Endothelial cell (in vitro differentiated cells): ENCODE results near the gene ASCL5. TPM values are rescaled to one million over a fixed set of nuclear protein-coding genes. Genes with fewer than 3 reads are reported as not detected.
A peak's percentile ranks its signal among the peaks of the same experiment; 100 is the strongest.

Source experiments
- DNase-seq: peaks from one replicate; pipeline ENCODE4 v3.0.0; 2021; ENCODE audit warnings: low spot score
- H3K27ac Mint-ChIP-seq: one replicate; pipeline ENCODE4 v1.8.0; 2021; ENCODE audit warnings: mixed read lengths, inconsistent platforms; ENCODE audit not compliant: unreplicated experiment
- H3K27me3 Mint-ChIP-seq: one replicate; pipeline ENCODE4 v1.8.0; 2021; ENCODE audit warnings: mild to moderate bottlenecking, moderate library complexity, mixed read lengths, inconsistent platforms; ENCODE audit not compliant: unreplicated experiment
- H3K36me3 Mint-ChIP-seq: one replicate; pipeline ENCODE4 v1.8.0; 2021; ENCODE audit warnings: mild to moderate bottlenecking, low read depth, mixed read lengths, inconsistent platforms; ENCODE audit not compliant: unreplicated experiment
- H3K4me1 Mint-ChIP-seq: one replicate; pipeline ENCODE4 v1.8.0; 2021; ENCODE audit warnings: mild to moderate bottlenecking, mixed read lengths, inconsistent platforms; ENCODE audit not compliant: unreplicated experiment
- H3K4me3 Mint-ChIP-seq: one replicate; pipeline ENCODE4 v1.8.0; 2021; ENCODE audit warnings: mild to moderate bottlenecking, mixed read lengths, inconsistent platforms; ENCODE audit not compliant: unreplicated experiment
- H3K9me3 Mint-ChIP-seq: one replicate; pipeline ENCODE4 v1.8.0; 2021; ENCODE audit warnings: mixed read lengths, inconsistent platforms; ENCODE audit not compliant: unreplicated experiment
- total RNA-seq: library from RNA; stranded (reverse); fragmentation: NEBNext Ultra II Directional; extraction: Animal tissue kit (Norgen Biotek cat#: 25700); gene quantifications from one replicate; pipeline ENCODE4 v1.2.1, GENCODE V29; 2021; ENCODE audit not compliant: unreplicated experiment
- TF ChIP-seq, protein P1 (sequence below): fragments of 200-600 bp; sonication (generic); IDR thresholded peaks from one replicate; pipeline ENCODE4 v1.5.0; 2021; ENCODE audit warnings: antibody characterized with exemption; ENCODE audit not compliant: unreplicated experiment

ASCL5 gene
- total RNA-seq, 1 donor from 2014 or later, result not detected

DNA sequence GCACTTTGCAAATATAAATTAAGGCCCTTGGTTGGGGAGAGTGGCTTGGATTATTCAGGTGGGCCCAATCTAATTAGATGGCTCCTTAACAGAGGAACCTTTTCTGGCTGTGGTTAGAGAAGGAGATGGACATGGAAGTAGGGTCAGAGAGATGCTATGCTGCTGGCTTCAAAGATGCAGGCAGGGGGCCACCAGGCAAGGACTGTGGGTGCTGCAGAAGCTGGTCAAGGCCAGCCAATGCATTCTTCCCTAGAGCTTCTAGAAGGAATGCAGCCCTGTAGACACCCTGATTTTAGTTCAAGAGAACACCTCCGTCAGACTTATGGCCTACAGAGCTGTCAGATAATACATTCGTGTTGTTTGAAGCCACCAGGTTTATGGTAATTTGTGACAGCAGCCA, 31.0 kb upstream of the ASCL5 start:
- TF ChIP-seq, protein P1, sequence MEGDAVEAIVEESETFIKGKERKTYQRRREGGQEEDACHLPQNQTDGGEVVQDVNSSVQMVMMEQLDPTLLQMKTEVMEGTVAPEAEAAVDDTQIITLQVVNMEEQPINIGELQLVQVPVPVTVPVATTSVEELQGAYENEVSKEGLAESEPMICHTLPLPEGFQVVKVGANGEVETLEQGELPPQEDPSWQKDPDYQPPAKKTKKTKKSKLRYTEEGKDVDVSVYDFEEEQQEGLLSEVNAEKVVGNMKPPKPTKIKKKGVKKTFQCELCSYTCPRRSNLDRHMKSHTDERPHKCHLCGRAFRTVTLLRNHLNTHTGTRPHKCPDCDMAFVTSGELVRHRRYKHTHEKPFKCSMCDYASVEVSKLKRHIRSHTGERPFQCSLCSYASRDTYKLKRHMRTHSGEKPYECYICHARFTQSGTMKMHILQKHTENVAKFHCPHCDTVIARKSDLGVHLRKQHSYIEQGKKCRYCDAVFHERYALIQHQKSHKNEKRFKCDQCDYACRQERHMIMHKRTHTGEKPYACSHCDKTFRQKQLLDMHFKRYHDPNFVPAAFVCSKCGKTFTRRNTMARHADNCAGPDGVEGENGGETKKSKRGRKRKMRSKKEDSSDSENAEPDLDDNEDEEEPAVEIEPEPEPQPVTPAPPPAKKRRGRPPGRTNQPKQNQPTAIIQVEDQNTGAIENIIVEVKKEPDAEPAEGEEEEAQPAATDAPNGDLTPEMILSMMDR, result no peak
- Mint-ChIP-seq H3K4me1 (peaks cover 3% of the 10 kb centered on the region), H3K36me3 (peaks cover 8% of the 10 kb centered on the region), H3K4me3 (no peak overlapping the region), H3K27ac (no peak overlapping the region), H3K9me3 (no peaks in the 10 kb centered on the region), H3K27me3 (peaks cover 8% of the 10 kb centered on the region)
- no peak for DNase-seq

DNA sequence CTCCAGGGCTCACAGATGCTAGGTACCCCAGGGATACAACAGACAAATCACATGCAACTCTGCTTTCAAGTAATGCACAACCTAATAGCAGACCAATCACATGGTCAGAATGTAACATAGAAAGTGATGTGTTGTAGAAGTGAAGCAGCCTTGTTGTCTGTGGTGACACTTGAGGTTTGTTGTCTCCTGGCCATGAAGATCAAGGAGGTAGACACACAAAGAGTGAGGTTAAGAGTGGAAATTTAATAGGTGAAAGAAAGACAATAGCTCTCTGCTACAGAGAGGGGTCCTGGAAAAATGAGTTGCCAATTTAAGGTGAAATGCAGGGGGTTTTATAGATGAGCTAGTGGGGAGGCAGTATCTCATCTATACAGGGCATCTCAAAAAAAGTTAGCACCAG, 29.8 kb upstream of the ASCL5 start:
- TF ChIP-seq, protein P1, result no peak
- H3K27ac Mint-ChIP-seq, result no peak overlapping the region
- H3K9me3 Mint-ChIP-seq, result no peaks in the 10 kb centered on the region
- H3K4me1 Mint-ChIP-seq, result peaks cover 5% of the 10 kb centered on the region
- peaks cover 8% of the 10 kb centered on the region for H3K27me3 Mint-ChIP-seq
- H3K36me3 Mint-ChIP-seq, result peaks cover 8% of the 10 kb centered on the region
- DNase-seq, result no peak
- no peak overlapping the region for H3K4me3 Mint-ChIP-seq

DNA sequence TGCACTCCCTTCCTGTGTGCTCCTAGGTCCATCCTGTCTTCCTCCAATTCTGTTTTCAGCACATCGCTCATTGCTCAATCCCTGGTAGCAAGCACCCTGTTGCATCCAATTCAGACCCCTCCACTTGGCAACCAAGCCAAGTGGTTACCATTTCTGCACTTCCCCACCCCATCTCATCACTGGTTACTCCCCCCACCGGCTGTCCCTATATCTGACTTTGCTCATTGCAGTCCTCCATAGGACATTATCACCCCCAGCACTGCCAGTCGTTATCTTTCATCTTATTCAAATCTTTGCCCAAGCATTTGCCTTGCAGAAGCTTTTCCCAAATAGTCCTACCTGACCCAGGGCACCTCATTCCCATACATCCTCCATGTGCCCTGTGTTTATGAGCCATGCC, 29.4 kb upstream of the ASCL5 start:
- Mint-ChIP-seq H3K9me3 (no peaks in the 10 kb centered on the region), H3K36me3 (peaks cover 8% of the 10 kb centered on the region), H3K27me3 (peaks cover 8% of the 10 kb centered on the region), H3K27ac (no peak overlapping the region), H3K4me1 (peaks cover 5% of the 10 kb centered on the region), H3K4me3 (no peak overlapping the region)
- no peak for DNase-seq
- TF ChIP-seq, protein P1, result no peak

DNA sequence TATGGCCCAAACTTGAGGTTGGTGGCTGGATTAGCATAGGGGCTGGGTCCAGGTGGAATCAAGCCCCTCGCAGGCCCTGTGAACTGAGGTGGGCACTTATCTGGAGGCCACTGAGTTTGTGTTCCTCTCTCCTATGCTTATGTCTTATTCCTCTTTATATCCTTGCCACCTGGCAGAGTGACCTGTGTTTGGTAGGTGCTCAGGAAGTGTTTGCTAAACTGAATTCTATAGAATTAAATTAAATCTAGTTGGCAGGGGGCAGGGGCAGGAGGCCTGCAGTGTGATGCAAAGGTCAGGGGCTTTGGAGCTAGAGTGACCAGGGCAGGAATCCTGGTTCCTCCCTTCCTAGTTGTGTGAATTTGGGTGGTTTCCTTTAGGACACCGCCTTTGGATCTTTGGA, 28.4 kb upstream of the ASCL5 start:
- TF ChIP-seq, protein P1, result no peak
- Mint-ChIP-seq H3K9me3 (no peaks in the 10 kb centered on the region), H3K4me3 (no peak overlapping the region), H3K36me3 (peaks cover 14% of the 10 kb centered on the region), H3K27me3 (peaks cover 8% of the 10 kb centered on the region), H3K27ac (no peak overlapping the region), H3K4me1 (peaks cover 5% of the 10 kb centered on the region)
- no peak for DNase-seq

DNA sequence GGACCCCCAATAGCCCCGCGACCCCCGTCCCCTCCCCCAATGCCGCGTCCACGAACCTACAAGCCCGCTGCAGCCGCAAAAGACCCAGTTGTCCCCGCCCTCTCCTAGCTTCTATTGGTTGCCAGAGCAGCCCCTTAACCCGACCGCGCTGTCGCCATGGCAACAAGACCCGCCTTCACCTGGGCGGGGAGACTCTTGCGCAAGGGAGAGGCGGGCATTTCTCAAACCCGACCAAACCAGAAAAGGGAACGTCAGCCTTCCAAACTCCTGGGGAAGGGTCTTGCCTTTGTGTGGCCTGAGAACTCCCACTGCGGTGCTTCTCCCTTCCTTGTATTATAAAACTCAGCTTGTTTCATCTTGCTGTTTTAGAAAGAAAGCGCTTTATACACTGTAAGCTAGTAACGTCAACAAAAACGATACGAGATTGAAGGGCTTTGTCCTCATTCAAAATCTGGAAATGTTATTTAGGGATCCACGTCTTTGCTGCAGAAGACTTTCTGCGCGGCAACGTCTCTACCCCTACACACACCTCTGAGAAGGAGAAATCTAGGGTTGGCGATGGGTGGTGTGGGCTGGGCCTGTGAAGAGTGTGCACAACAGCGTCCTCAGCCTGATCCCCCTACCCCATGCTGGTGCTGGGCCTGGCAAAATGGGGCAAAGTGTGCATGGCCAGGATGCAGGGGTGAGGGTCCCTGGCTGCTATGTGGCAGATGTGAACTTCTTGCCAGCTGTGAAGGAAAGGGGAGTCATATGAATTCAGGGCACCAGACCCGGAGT, 27.6 kb upstream of the ASCL5 start, which contains the start of gene TMEM9:
TMEM9 (minus strand) TSS at position 86 of the 777 bp plus-strand sequence. CDS start 551 bp downstream, outside the sequence.
- no peaks in the 10 kb centered on the region for H3K9me3 Mint-ChIP-seq
- H3K4me1 Mint-ChIP-seq, result peaks cover 5% of the 10 kb centered on the region
- DNase-seq, result peak; percentile 99
- H3K27me3 Mint-ChIP-seq, result peaks cover 8% of the 10 kb centered on the region
- peaks cover 14% of the 10 kb centered on the region for H3K36me3 Mint-ChIP-seq
- TF ChIP-seq, protein P1, result no peak
- H3K27ac Mint-ChIP-seq, result peak within 1 kb of the TSS; percentile 96
- H3K4me3 Mint-ChIP-seq, result peak within 1 kb of the TSS; percentile 93
